ENCODE results near the gene NGEF.
"Not testable (repeated sequence)": the region's sequence is repeated elsewhere in the genome, so short reads cannot be mapped to it uniquely, and the experiment has no call there.

Gene NGEF

DNA sequence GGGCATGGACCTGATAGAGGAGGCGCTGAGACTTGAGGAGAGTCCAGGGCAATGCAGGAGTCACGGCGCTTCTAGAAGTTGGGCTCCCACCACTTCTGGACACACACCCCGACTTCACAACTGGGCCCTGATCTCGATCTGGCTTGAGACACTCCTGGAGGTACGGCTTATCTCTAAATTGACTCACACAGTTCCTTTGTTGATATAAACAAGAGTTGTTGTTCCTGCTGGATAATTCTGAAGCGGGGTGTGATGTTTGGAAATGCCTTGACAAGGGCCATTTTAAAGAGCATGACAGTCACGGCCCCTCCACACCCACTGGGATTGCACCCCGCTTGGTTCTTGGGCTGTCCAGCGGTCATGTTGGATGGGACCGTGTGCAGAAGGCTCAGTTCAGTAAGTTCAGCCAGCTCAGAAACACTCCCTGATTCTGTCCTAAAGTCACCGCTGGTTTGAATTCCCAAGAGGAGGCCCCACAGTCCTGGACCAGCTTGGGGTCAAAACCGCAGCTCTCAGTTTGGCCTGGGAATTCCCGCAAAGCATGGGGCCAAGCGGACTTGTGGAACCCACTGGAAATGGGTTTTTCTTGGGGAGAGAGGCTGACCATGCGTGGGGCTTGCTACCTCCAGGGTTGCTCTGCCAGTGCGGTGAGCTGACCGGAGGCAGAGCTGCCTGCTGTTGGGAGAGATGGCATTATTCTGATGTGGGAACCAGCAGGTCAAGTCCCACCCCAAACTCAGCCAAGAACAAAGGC is 10.1 kb upstream of the NGEF start:
- DNase-seq (ENCODE audit: low spot score) = no peak

DNA sequence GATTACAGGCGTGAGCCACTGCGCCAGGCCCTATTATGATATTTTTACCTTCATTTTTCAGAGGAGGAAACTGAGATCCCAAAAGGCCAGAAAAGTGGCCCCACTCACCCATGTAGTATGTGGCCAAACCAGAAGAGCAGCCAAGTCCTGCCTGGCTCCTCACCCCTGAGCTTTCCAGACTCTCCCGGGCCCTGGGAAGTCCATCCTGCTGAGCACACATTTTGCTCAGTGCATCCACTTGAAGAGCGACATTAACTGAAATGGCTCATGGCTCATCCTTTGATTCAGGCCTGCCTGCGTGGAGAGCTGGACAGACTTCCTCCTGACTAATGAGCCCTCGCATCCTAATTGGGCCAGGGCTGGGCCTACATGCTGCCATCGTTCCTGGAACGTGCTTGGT is 9.5 kb upstream of the NGEF start:
- DNase-seq (ENCODE audit: low spot score) = no peak

DNA sequence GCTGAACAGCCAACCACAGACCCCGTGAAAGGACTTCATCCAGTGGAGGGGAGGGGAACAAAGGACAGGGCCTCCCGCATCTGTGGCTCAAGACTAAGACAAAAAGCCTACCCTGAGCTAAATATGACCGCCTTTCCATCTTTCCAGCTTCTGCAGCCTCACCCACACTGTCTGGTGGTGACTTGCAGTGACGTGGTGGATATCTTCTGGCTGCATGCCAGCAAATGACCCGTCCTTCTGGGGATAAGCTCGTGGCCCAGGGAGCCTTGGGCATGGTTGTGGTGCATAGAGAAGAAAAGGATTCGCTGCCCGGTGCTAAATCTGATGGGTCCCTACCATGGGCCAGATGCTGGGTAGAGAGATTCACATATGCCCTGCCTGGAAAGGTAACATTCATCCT is 8.7 kb upstream of the NGEF start:
- DNase-seq (ENCODE audit: low spot score) = no peak

DNA sequence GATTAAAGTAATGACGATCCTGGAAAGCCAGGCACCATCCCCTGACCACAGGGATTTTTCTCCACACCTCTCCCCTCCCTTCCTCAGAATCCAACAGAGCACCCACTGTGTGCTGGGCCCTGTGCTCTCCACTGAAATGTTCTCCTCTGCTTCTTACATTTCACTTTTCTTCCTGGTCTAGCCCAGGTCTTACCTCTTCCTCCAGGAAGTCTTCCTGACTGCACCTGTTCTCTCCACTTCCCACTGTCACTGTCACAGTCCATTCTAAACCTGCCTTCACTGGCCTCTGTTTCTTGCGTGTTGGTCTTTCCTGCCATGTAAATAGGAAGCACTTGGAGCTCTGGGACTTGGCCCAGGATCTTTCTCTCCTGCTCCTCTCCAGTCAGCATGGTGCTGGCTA is 7.4 kb upstream of the NGEF start:
- DNase-seq (ENCODE audit: low spot score) = no peak

DNA sequence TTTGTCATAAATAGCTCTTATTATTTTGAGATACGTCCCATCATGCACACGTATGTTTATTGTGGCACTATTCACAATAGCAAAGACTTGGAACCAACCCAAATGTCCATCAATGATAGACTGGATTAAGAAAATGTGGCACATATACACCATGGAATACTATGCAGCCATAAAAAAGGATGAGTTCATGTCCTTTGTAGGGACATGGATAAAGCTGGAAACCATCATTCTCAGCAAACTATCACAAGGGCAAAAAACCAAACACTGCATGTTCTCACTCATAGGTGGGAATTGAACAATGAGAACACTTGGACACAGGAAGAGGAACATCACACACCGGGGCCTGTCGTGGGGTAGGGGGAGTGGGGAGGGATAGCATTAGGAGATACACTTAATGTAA is 6.6 kb upstream of the NGEF start:
- not testable (repeated sequence) for DNase-seq (ENCODE audit: low spot score)

DNA sequence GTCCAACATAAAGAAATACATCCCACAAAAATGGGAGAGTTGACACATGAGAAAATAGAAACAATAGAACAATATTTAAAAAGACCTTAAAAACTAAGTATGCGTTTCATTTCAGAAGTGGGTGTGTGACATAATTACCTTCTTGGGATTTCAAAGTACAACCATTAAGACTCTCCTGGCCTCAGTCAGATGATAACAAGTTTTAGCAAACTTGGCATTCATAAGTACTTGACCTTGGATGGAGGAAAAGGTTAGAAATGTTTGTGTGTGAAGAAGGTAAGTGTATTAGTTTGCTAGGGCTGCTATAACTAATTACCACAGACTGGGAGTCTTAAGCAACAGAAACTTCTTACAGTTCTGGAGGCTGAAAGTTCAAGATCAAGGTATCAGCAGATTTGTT is 4.9 kb upstream of the NGEF start:
- DNase-seq (ENCODE audit: low spot score) = no peak

DNA sequence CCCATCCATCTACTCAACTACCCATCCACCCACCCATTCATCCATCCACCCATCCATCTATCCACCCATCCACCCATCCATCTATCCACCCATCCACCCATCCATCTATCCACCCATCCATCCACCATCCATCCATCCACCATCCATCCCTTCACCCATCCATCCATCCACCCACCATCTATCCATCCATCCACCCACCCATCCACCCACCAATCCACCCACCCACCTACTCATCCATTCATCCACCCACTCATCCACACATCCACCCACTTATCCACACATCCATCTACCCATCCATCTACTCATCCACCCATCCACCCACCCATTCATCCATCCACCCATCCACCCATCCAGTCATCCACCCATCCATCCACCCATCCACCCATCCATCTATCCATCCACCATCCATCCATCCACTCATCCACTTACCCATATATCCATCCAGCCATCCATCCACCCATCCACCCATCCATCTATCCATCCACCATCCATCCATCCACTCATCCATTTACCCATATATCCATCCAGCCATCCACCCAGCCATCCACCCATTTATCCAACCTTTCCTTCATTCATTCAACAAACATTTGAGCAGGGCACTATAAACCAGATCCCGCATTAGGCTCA is 2.1 kb upstream of the NGEF start:
- no peak for DNase-seq (ENCODE audit: low spot score)

DNA sequence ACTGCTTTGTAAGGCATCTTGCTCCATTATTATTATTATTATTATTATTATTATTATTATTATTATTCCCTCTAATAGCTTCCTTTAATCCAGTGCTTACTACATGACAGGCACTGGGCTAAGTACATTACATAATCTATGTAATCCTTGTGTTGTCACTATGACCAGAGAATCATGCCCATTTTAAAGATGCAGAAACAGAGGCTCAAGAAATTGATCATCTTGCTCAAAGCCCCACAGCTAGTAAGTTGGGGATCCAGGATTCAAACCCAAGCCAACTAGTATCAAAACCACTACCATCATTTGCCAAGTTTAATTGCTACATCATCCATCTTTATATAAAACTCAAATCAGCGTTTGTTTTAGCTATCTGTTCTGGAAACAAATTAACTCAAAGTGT is 594 bp upstream of the NGEF start:
- DNase-seq (ENCODE audit: low spot score) = no peak

DNA sequence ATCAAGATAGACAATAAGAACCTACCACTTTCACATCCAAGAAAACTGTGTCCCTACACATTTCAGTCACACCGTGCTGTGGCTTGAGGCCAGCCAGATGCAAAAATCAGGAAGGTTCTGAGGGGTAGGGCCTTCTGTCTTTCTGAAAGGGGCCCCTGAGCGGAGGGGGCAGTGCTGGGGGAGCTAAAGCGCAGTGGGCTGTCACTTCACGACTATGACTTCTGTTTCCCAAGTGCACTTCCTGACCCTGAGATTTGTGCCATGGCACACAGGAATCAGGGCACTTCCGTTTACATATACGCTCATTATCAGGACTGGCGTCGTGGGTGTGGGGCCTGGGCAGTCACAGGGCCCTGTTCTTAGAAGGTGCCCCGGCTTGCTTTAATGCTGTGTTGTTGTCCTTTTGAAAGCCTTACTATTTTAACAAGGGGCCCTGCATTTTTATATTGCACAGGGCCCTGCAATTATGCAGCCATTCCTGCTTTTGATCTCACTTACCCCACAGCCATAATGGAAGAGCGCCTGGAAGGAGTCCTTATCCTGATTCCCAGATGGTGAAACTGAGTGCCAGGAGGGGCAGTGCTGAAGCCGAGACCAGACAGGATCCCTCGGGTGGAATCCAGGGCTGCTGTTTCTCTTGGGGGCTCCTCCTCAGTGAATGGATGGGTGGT is 620 bp downstream of the NGEF start:
- DNase-seq (ENCODE audit: low spot score) = no peak

DNA sequence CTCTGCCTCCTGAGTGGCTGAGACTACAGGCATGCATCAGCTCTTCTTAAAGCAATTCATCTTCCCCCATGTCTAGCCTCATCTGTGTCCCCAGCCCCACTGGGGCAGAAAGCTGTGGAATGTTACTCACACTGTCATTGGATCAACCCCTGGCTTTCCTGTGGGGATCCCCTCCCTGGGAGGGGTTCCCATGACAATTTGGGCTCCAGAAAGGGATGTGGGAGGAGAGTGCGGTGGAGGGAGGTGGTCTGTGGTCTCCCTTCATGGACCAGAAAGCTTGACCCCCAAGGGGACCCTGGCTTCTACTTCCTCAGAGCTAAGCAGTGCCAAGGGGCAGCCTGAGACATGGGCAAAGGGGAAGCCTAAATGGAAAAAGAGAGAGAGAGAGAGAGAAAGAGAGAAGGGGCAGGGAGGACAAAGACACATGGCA is 1.3 kb downstream of the NGEF start:
- DNase-seq (ENCODE audit: low spot score) = no peak

DNA sequence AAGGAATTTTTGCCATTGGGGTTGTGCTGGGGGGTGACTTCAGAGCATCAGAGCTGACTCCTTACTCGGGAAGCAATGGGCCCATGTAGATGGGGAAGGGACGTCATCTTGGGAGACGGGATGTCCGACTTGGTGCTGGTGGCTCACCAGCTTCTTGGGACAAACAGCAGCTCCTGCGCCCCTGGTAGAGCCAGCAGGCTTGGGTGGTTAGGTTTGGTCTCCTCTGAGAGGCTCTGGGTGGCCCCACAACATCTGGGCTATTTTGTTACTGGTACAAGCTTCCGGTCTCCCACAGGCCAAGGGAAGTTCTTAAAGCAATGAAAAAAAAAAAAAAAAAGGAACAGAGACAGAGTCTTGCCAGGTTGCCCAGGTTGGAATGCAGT is 1.8 kb downstream of the NGEF start:
- no peak for DNase-seq (ENCODE audit: low spot score)

DNA sequence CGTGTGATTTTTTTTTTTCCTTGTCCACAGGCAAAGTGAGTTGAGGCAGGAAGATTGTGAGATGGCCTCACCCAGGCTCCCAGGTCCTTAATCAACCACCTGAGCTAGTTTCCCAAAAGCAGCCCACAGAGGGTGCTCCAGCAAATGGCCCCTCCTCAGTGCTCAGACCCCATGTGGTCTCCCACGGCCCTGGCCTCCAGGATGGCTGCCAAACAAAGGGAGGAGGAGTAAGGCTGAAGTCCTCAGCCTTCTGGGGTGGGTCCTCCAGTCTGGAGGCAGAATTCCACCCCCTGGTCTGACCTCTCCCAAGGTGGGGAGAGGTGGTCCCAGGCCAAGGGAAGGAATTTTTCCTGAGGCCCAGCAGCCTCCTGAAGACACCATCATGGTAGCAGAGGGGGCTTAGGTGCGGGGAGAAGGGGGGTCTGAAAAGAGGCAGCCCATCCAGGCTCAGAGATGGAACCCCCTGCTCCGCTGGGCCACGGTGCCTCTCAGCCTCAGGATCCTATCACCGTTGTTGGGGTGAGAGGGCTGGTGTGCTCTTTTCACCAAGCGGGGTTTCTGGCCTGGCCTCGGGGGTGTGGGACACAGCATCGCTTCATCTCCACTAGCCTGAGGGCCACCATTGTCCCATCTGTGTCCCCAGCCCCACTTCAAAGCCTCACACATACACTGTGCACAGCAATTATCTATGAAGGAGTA is 2.3 kb downstream of the NGEF start:
- DNase-seq (ENCODE audit: low spot score) = no peak

DNA sequence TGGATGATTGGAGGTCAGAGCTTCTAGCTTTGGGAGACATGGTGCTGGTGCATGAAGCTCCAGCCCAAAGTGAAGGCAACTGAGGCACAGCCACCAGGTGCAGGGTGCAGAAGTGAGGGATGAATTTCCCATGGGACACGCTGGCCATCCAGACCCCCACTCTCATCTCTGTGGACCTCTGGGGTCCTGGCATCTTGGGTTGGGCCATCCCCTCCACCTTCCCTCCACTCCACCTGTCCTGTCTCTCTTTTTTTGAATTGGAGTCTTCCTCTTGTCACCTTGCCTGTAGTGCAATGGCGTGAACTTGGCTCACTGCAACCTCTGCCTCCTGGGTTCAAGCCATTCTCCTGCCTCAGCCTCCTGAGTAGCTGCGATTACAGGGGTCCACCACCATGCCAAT is 3.4 kb downstream of the NGEF start:
- DNase-seq (ENCODE audit: low spot score) = no peak

DNA sequence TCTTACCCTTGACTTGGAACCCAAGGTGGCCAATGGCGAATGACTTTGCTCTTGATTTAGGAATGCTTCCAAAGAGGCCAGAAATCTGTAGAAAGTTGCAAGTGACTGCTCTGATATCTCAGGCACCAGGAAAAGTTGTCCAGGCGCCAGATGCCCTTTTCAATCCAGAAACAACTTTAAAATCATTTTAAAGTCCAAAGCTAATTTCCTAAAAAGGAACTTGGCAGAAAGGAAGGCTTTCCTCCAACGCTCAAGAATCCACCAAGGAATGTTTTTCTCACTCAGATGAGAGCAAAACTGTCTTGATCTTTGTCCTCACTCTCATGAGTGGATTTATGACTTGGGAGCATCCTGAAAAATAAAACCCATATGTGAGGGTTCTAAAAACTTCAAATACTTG is 5.3 kb downstream of the NGEF start:
- DNase-seq (ENCODE audit: low spot score) = no peak

DNA sequence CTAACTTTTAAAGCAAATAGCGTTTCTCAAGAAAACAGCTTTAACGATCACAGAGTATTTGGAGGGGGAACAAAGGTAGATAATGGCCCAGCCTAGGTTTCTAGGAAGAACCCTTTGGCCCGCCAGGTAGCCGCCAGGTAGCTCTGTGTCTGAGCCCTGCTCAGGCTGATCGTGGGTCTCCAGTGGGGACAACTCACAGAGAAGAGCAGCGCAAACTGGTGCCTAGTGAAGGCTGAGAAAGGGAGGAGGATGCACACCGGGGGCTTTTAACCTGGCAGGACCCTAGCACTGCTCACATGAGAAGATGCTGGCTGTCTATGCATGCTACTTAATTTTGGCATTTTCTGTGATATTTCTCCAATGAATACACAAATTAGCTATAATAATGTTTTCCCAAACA is 5.8 kb downstream of the NGEF start:
- no peak for DNase-seq (ENCODE audit: low spot score)

DNA sequence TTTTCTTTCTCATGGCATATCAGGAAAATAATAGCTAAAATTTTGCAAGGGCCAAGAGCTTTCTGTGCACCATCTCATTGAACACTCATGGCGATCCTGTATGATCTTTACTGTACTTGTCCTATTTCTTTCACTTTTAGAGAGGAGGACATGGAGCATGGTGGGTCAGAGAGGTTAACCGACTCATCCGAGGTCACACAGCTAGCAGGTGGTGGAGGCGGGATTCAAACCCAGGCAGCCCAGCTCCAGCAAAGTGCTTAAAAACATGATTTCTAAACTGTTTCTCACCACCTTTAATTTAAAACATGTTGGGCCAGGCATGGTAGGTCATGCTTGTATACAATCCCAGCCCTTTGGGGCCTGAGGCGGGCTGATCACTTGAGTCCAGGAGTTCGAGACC is 6.4 kb downstream of the NGEF start:
- DNase-seq (ENCODE audit: low spot score) = no peak

DNA sequence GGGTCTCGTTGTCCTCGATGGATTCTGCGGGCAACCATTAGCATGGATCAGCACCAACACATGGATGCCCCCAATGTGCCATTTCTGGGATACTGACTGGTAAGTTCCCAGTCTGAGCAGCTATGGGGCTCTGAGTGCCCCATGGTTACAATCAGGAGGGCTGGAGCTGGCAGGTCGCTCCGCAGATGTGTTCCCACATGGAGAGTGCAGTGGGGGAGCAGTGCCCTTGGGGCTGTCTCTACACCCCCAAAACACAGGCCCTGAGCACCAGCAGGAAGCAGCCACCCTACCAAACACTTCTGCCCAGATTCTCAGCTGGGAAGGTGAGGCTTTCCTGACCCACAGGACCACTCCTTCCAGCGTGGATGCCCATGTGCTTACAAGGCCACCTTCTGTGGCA is 8.0 kb downstream of the NGEF start:
- DNase-seq (ENCODE audit: low spot score) = no peak

DNA sequence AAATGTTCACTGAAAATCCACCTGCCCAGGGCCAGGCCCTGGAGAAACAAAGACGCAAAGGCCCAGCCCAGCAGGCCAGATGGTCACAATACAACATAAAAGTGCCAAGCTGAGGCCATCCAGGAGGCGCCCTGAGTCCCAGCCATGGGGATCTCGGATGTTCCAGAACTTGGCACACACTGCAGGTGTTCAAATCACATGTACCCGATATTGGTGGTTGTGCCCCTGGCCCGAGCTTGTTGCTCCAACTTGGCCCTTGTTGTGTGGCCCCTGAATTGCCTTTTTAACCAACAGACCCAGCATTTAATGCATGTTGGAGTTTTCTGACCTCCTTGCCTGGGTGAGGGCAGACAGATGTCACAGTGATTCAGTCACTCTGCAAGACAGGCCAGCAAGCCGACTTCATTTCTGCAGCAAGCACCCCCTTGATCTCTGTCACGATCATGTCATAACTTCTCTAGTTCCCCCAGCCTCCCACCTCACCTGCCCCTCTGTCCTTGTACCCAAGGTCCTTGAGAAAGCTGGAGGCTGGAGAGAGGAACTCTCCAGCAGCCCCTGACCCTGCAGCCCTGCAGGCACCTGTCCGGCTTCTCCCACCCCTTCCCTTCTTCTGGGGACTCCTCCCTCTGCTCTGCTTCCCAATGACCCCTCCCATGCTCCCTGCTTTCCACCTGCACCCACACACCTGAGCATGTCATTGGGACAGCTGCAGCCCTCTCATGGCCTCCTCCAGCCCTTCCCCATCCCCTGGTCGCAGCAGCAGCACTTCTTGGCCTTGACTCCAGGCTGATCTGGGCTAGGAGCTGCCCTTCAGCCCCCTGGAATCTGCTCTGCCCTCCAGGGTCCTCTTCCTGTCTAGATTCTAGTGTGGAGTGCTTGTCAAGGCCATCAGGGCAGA is 9.1 kb downstream of the NGEF start:
- DNase-seq (ENCODE audit: low spot score) = no peak

DNA sequence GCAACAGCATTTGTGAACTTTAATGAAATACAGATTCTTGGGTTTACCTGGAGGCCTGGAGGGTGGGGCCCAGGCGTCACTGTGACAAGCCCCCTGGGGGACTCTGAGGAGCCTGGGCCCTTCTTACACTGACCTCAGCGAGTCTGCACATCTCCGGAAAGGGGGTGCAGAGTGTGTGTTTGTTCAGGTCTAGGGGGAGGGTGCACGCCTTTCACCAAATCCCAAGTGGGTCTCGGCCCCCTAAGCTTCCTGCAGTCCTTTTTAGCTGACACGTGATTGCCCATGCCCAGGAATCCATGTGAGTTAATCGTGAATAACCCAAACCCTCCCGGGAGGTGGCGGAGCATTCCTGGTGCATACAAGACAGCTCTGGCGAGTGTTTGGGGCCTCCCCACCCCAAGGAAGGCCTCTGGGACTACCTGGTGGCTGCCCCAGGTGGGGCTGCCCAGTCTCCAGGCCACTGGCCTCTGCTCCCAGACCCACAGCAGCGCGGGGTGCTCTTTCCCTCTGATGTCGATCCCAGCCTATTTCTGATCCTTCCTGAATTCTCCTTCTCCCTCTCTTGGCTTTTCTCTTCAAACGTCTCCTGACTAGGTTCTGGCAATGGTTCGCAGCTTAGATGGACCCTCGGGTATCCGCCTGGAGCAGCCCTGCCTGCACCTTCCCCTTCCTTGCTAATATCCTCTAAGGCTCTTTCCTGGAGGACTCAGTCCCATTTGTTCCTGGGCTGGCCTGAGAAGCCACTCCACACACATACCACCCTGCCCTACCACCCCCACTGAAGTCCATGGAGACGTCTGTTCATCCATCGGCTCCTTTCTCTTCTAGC is 10.0 kb downstream of the NGEF start:
- DNase-seq (ENCODE audit: low spot score) = no peak

DNA sequence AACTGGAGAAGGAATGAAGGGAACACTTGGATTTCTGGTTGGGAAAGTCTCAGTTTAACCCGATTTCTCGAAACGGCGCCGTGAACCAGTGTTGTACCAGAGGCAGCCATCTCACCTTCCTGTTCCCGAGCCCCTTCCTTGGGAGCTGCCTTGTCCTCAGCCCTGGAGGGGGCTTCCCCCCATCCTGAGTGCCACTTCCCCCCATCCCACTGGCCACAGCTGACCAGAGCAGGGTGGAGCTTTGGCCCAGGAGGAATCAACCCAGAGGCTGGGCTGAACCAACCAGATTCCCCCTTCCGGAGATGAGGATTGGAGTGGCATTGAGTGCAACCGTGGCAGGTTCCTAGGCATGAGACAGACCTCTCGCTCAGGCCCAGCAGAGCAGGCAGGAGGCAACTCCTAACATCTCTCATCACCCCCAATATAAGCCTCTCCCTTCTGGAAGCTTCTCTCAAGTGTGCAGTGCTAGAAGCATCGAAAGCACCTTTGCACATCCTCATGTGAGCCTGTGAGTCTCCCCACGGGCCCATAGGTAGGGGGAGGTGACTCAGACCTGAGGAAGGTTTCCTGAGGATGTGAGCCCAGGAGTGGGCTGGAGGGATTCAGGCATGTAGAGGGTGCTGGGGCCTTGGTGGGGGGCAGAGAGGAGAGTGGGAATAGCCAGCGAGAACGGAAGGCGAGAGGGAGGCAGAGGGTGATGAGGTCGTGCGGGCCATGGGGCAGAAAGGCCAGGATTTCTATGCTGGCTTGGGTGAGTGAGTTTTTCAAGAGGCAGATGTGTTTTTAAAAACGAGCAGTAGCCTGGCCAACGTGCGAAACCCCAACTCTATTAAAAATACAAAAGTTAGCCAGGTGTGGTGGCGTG is 11.9 kb downstream of the NGEF start:
- no peak for DNase-seq (ENCODE audit: low spot score)
